Measurements from ENCODE around the gene PHLDB1. TPM values are rescaled to one million over a fixed set of nuclear protein-coding genes. Genes with fewer than 3 reads are reported as not detected.

Gene PHLDB1
- total RNA-seq, 1 donor from 2014 or later = 165 TPM

- H3K27ac Mint-ChIP-seq (ENCODE audit: unreplicated experiment) = no peak overlapping the region
- no peaks in the 10 kb centered on the region for H3K27me3 Mint-ChIP-seq (ENCODE audit: unreplicated experiment)
- H3K4me3 Mint-ChIP-seq (ENCODE audit: unreplicated experiment) = no peak overlapping the region
- no peak for DNase-seq (ENCODE audit: extremely low spot score, unreplicated experiment)
- no peaks in the 10 kb centered on the region for H3K4me1 Mint-ChIP-seq (ENCODE audit: unreplicated experiment)
- H3K36me3 Mint-ChIP-seq (ENCODE audit: unreplicated experiment) = peaks cover 69% of the 10 kb centered on the region
- no peak for TF ChIP-seq CTCF (IDR thresholded peaks at IDR 0.05)
- no peaks in the 10 kb centered on the region for H3K9me3 Mint-ChIP-seq (ENCODE audit: unreplicated experiment)
Measured at GRCh38 chr11:118648291-118648690, 40.9 kb downstream of the PHLDB1 start.

GRCh38 chr11:118649941-118650340 is 42.5 kb downstream of the PHLDB1 start:
- Mint-ChIP-seq H3K4me3 (ENCODE audit: unreplicated experiment) (no peak overlapping the region), H3K36me3 (ENCODE audit: unreplicated experiment) (peaks cover 68% of the 10 kb centered on the region), H3K27ac (ENCODE audit: unreplicated experiment) (no peak overlapping the region), H3K4me1 (ENCODE audit: unreplicated experiment) (no peaks in the 10 kb centered on the region), H3K9me3 (ENCODE audit: unreplicated experiment) (no peaks in the 10 kb centered on the region), H3K27me3 (ENCODE audit: unreplicated experiment) (no peaks in the 10 kb centered on the region)
- no peak for TF ChIP-seq CTCF (IDR thresholded peaks at IDR 0.05)
- no peak for DNase-seq (ENCODE audit: extremely low spot score, unreplicated experiment)

GRCh38 chr11:118650366-118650765 is 43.0 kb downstream of the PHLDB1 start:
- H3K9me3 Mint-ChIP-seq (ENCODE audit: unreplicated experiment) = no peaks in the 10 kb centered on the region
- peaks cover 68% of the 10 kb centered on the region for H3K36me3 Mint-ChIP-seq (ENCODE audit: unreplicated experiment)
- H3K27me3 Mint-ChIP-seq (ENCODE audit: unreplicated experiment) = no peaks in the 10 kb centered on the region
- no peak overlapping the region for H3K4me3 Mint-ChIP-seq (ENCODE audit: unreplicated experiment)
- no peak overlapping the region for H3K27ac Mint-ChIP-seq (ENCODE audit: unreplicated experiment)
- TF ChIP-seq CTCF (IDR thresholded peaks at IDR 0.05) = no peak
- no peaks in the 10 kb centered on the region for H3K4me1 Mint-ChIP-seq (ENCODE audit: unreplicated experiment)
- no peak for DNase-seq (ENCODE audit: extremely low spot score, unreplicated experiment)

GRCh38 chr11:118651820-118652219 is 44.4 kb downstream of the PHLDB1 start:
- H3K9me3 Mint-ChIP-seq (ENCODE audit: unreplicated experiment) = no peaks in the 10 kb centered on the region
- no peaks in the 10 kb centered on the region for H3K27me3 Mint-ChIP-seq (ENCODE audit: unreplicated experiment)
- no peak for TF ChIP-seq CTCF (IDR thresholded peaks at IDR 0.05)
- H3K36me3 Mint-ChIP-seq (ENCODE audit: unreplicated experiment) = peaks cover 67% of the 10 kb centered on the region
- H3K27ac Mint-ChIP-seq (ENCODE audit: unreplicated experiment) = no peak overlapping the region
- no peak for DNase-seq (ENCODE audit: extremely low spot score, unreplicated experiment)
- H3K4me3 Mint-ChIP-seq (ENCODE audit: unreplicated experiment) = no peak overlapping the region
- no peaks in the 10 kb centered on the region for H3K4me1 Mint-ChIP-seq (ENCODE audit: unreplicated experiment)

GRCh38 chr11:118652681-118653181 is 45.3 kb downstream of the PHLDB1 start:
- Mint-ChIP-seq H3K4me1 (ENCODE audit: unreplicated experiment) (peaks cover 6% of the 10 kb centered on the region), H3K27me3 (ENCODE audit: unreplicated experiment) (no peaks in the 10 kb centered on the region), H3K4me3 (ENCODE audit: unreplicated experiment) (no peak overlapping the region), H3K27ac (ENCODE audit: unreplicated experiment) (no peak overlapping the region), H3K9me3 (ENCODE audit: unreplicated experiment) (no peaks in the 10 kb centered on the region), H3K36me3 (ENCODE audit: unreplicated experiment) (peaks cover 65% of the 10 kb centered on the region)
- no peak for TF ChIP-seq CTCF (IDR thresholded peaks at IDR 0.05)
- no peak for DNase-seq (ENCODE audit: extremely low spot score, unreplicated experiment)
